Activated T-cell treated with anti-CD3 and anti-CD28 coated beads, Interleukin-2, amount 50 U/mL, for 1 hour (primary cell): Measurements from ENCODE around the gene SNPH.

Source experiments
- DNase-seq: peaks from one replicate; pipeline ENCODE4 v3.0.0-alpha.2; 2020

The SNPH gene

GRCh38 chr20:1265226-1265915 is 723 bp upstream of the SNPH start:
- DNase-seq, result no peak

DNA sequence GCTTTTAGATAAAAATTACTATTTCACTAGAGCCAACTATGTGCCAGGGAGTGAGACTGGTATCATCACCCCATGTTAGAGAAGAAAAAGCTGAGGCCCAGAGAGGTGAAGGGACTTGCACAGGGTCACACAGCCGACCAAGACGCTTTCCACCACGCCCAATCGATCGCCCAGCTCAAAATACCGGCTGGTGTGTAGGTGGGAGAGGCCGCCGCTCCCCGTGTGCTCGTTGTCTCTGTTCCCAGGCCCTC is 253 bp upstream of the SNPH start:
- DNase-seq, result no peak

GRCh38 chr20:1267161-1267560 is 1.1 kb downstream of the SNPH start:
- no peak for DNase-seq

GRCh38 chr20:1267809-1268374 is 1.8 kb downstream of the SNPH start:
- no peak for DNase-seq

DNA sequence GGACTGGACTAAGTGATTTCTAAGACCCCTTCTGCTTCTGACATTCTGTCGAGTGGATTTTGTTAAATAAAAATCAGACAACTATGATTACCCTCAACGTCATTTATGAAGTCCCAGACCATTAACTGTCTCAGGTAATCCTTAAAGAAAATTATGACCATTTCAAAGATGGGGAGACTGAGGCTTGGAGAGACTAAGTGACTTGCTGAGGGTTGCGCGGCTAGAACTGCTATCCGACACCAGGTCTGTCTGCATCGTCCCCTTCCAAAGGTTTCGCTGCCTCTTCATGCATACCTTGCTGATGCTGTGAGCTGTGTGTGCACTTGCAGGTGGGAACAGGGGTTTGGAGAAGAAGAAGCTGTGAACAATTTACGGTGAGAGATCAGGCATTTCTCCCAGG is 3.1 kb downstream of the SNPH start:
- DNase-seq, result no peak

- no peak for DNase-seq
These were observed 3.8 kb downstream of the SNPH start for GRCh38 chr20:1269850-1270249.

- DNase-seq, result no peak
These were observed 6.4 kb downstream of the SNPH start for GRCh38 chr20:1272368-1273100.

DNA sequence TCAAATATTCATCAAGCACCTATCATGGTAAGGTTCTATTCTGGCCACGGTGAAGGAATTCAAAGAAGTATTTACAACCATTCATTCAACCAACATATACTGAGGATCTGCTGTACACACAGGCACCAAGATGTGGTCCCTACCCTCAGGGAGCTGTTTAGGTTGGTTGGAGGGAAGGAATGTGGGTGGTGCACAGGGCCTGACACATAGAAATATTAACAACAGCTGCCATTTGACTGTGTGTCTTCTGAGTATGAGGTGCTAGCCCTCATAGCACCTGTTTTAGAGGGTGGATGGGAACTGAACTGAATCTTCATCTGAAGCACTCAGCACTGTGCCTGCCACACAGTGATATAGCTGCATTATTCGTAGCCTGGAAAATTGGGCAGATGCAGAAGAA is 7.3 kb downstream of the SNPH start:
- DNase-seq, result no peak

- no peak for DNase-seq
These were observed 8.6 kb downstream of the SNPH start for GRCh38 chr20:1274485-1275311.

DNA sequence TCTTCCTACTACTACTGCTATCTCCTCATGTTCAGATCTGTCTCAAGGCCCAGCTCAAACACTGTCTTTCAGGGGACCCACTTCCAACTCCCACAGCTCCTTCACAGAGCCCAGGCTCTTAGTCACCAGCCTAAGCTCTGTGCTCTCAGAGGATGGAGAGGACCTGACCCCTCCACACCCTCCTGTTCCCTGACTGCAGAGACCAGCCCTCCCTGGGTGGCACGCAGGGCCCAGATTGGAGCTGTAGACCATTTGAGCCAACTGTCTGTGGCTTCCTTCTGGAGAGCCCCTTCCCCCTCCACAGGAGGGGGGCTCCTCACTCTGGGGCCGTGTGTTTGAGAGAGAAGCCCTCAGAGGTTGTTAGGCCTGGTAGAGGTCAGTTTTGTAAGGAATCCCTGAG is 9.8 kb downstream of the SNPH start:
- no peak for DNase-seq

GRCh38 chr20:1277529-1278322 is 11.6 kb downstream of the SNPH start:
- DNase-seq, result no peak

GRCh38 chr20:1278993-1279392 is 12.9 kb downstream of the SNPH start:
- DNase-seq, result no peak

DNA sequence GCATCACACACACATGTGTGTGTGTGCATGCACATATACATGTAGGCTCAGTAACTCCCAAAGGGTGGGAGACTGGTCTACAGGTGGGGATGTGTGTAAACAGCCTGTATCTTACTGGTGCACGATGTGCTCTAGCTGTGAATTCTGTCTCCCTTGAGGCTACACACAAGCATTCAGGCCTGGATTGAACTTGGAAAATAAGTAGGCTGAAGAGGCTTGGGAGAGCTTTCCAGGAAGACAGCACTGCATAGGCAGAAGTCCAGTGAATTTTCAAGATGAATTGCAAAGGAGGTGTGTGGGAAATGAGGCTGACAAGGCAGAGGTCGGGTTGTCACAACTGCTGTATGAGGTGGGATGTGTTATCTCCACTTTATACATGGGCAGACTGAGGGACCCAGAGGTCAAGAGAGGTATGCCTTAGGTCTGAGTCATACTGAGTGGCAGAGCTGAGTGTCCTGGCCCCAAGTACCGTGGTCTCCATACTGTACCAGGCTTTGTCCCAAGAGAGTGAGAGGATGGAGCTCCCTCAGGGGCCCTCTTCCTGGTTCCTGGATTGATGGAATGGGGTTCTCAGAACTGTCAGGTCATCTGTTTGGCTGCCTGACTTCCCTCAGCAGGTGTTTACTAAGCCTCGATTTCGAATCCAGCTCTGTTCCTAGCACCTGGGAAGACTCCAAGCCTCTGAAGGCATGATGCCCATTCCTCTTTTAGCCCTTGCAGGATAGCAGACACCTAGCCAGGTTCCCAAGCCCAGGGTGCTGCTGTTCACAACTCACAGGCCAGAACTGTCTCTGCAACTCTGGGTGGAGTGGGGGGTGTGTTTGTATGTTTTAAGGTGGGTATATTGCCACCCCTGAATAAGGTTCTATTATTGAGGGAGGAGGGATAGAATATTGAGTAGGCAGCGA is 14.4 kb downstream of the SNPH start:
- no peak for DNase-seq

DNA sequence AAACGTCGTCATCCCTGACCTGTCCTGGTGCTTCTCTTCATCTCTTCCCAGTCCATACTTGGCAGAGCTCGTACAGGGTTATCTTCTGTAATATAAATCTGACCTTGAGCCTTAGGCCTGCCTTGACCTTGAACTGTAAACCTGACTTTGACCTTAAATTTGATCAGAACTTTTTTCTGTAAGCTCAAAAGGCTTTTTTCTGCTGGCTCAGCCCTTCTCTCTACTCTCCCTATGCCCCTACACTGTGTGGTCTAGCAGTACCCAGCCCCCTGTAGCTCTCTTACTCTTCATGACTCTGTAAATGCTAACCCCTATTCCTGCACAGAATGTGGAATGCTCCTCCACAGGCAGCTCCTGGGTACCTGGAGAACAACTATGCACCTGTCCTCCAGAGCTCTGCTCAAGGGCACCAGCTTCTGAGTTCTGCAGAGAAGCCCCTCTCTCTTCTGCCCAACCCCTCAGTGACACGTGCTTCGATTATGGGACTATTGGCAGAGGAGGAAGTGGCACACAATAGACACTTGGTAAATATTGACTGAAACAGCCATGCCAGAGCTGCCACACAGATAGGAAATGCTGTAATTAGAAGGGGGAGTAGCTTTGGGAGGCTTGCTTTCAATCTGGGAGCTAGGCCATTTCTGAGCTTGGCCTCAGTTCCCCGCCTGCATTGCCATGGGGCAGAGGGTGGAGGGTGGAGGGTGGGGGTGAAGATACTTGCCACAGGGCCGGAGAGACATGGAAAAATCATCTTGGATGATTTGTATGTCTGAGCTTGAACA is 15.4 kb downstream of the SNPH start:
- no peak for DNase-seq

- DNase-seq, result no peak
These were observed 16.9 kb downstream of the SNPH start for GRCh38 chr20:1282966-1283365.

DNA sequence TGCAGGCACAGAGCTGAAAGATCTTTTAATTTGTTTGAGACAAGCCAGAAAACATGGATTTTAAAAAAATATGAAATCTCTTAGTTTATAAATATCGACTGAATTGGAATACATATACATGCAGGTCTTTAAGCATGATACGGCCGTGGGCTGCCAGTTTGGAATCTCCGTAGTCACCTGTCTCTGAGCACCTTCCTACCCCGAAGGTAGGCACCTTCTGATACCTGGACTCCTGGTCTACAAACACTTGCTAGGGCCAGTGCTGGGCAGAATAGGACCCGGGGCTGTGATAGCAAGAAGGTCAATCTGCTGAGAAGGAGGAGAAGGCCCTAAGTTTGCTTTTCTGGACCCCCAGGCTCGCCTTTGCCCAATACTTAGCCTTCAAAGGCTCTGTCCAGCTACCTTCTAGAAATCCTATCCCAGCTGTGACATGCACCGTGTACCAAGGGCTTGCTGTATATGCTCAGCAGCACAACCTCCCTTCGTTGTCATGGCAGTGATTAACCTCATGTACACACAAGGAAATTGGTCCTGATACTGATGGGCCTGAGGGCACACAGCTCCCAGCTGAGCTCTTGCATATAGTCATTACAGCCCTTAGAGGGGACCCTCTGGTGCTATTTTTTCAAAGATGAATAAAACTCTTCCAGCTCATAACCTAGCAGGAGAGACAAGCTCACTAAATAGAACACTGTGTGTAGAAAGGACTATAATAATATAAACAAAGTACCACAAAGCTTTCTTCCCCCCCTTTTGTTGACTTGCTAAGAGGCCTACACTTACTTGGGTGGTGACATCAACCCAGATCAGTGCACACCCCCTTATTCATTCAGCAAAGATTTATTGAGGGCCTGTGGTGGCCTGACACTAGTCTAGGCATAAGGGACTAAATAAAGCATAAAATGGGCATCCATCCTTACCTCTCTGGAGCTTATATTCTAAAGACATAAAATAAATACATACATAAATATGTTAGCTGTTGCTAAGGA is 17.7 kb downstream of the SNPH start:
- DNase-seq, result no peak

GRCh38 chr20:1286267-1287024 is 20.4 kb downstream of the SNPH start:
- peak; percentile 38 for DNase-seq

- DNase-seq, result peak; percentile 8
These were observed 21.2 kb downstream of the SNPH start for GRCh38 chr20:1287306-1287705.
